HUDEP-2 (cell line): ENCODE results near the gene CCDC174.

ENCODE experiments used
- DNase-seq, 76 experiments: peaks; one replicate each; lab custom pipeline; 2025; ENCODE audit not compliant: unreplicated experiment in 76 of 76; lab: John Stamatoyannopoulos, UW

CCDC174 gene

DNA sequence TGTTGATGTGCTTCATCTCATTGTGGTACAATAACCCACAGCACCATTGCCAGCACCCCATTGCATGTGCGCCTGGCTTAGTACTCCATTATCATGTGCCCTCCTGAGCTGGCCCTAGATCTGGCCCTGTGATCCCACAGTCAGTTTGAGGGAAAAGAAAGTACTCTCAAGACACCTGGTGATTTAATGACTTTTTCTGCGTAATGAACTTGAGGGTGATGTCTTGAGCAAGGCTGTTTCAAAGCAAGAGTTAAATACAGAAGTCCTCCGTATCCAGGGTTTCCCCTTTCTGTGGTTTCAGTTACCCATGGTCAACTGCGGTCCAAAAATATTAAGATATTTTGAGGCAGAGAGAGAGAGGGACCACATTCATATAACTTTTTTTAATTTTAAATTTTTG lies 39.7 kb downstream of the CCDC174 start:
- no peak for DNase-seq

GRCh38 chr3:14691719-14692118 lies 40.2 kb downstream of the CCDC174 start:
- no peak for DNase-seq

- DNase-seq, result no peak
These were observed 47.2 kb downstream of the CCDC174 start for GRCh38 chr3:14698601-14699244.

DNA sequence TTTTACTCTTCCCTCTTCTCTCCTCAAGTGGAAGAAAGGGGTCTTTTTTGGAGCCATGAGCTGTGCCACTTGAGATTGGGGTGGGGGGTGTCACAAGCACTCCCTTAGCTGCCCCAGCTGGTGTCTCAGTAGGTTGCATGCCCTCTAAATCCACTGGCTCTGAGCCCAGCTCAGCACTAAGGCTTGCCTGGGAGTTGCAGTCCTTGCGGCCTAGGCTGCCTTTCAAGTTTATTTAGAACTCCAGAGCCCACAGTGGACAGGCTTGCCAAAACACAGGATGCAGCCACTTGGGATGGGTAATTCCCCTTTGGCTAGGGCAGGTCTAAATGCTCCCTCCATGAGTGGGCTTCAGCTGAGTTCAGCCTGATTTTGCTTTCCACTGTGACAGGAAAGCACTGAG lies 48.1 kb downstream of the CCDC174 start:
- no peak for DNase-seq

- DNase-seq, result no peak
These were observed 49.3 kb downstream of the CCDC174 start for GRCh38 chr3:14700891-14701290.

DNA sequence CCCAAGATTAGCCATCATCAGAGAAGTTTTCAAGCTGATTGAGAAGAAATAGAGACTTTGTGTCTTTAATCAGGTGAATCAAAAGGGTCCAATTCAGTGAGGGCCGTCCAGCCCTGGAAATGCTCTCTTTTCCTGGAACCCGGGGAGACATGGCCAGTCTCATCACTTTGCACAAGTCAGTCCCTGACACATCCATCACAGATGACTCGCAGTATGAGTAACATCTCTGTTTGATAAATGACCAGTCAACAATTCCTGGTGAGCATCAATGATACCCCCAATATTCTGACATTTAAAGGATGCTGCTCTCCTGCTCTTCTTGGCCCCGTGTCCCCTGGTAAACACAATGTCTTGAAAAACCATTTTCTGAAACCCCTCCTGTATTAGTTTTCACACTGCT lies 50.1 kb downstream of the CCDC174 start:
- DNase-seq, result no peak

DNA sequence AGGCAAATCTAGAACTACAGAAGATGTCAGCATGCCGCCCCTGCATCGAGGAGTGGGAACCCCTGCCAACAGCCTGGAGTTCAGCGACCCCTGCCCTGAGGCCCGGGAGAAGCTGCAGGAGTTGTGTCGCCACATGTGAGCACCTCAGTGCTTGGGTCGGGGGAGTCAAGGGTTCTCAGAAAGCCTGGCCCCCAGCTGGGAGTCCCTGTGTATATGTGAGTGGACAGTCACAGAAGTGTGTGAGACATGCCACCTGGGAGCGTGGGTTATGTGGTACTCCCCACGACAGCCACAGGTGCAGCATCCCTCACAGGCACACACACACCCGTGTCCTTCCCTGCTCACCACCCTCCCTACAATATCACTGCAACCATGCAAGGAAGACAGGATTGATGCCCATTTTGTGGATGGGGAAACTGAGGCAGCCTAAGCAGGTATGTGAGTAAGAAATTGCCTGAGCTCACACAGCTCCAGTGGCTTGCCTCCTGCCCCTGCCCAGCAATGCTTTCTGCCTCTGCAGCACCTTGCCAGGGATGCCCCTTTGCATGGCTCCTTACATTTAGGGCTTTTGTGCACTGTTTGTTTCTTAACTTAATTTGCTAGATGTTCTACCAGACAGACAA lies 51.7 kb downstream of the CCDC174 start:
- no peak for DNase-seq

DNA sequence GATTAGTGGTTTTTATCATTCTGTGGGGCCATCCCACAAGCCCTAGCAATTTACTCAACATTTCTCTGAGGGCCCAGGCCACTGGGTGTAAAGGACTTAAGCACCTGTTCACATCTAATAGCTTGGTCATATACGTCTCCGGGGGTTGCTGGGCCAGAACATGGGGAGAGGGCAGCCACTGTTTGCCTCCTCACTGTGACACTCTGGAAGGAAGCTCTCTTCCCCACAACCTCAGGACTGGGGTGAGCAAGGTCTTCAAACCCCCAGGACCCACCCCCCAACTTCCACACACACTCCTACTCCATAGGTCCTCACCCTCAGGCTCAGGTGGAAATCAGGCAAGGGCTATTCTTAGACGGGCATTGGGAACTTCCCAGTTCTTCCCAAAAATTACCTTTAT lies 52.2 kb downstream of the CCDC174 start:
- no peak for DNase-seq

GRCh38 chr3:14706096-14706495 lies 54.5 kb downstream of the CCDC174 start:
- no peak for DNase-seq

DNA sequence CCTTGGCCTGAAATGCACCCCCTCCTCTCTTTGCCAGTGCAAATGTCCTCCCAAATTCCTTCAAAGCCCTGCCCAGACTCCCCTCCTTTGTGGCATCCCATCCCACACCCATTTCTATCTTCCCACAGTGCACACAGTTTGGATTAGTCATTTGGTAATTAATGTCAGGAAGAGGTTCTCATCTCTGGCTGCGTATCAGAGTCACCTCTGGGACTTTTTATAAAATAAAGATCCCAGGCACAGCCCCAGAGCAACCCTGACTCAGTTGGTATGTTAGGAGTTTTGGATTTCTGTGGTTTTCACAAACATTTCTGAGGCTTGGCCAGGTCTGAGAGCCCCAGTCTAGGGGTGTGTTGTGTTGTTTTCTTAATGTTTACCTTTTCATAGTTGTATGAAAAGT lies 65.0 kb downstream of the CCDC174 start:
- no peak for DNase-seq

GRCh38 chr3:14717307-14717706 lies 65.7 kb downstream of the CCDC174 start:
- no peak for DNase-seq

- DNase-seq, result no peak
These were observed 67.0 kb downstream of the CCDC174 start for GRCh38 chr3:14718539-14718938.

GRCh38 chr3:14719006-14719405 lies 67.4 kb downstream of the CCDC174 start:
- DNase-seq, result no peak

DNA sequence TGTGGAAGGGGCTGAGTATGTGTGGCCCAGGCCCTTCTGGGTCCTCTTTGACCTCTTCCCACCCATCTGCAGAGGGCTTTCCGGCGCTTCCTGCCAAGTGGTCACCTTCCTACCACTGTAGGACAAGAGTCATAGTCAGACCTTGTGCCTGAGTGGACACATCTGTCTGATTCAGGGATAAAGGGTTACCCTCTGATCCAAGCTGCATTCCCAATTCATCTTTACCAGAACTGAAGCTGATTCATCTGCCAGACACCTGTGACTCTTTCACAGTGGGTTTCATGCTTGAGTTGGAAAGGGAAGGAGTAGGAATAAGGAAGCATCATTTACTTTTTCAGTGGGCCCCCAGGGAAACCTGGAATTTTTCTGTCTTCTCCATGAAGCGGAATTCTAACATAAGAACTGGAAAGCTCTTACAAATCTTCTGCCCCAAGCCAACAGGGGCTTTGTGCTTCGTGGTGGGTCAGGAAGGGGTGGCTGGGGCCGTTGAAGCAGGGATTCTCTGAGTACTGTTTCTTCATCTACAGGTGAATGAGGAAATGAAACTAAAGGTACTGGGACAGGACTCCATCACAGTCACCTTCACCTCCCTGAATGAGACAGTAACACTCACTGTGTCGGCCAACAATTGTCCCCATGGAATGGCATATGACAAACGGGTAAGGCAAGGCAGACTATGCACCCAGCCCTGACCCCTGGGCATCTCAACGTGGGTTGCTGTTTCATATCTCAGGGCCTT lies 69.7 kb downstream of the CCDC174 start:
- DNase-seq, result no peak
